CD4-positive, CD25-positive, alpha-beta regulatory T cell (primary cell): ENCODE measurements around the gene MEMO1. TPM values are rescaled to one million over a fixed set of nuclear protein-coding genes. Genes with fewer than 3 reads are reported as not detected.
A peak's percentile ranks its signal among the peaks of the same experiment; 100 is the strongest.
"Not testable (repeated sequence)": the region's sequence is repeated elsewhere in the genome, so short reads cannot be mapped to it uniquely, and the experiment has no call there.

Experiments used
- ATAC-seq, 2 donors: fragments of 150-1000 bp; cut with Tn5 transposase; one replicate each; pipeline ENCODE4 v1.10.0; 2021; ENCODE audit warnings: low read depth in 2 of 2, moderate number of reproducible peaks in 2 of 2, moderate library complexity in 1 of 2
- DNase-seq, 3 donors: peaks; one replicate each; pipeline versions ENCODE4 v3.0.0 to v3.0.0-alpha.2; 2012 to 2022; ENCODE audit warnings: mixed read lengths in 1 of 3
- H3K27ac ChIP-seq: one replicate; pipeline ENCODE4 v1.7.0; 2013; ENCODE audit warnings: mild to moderate bottlenecking, low read length; ENCODE audit not compliant: insufficient read depth, poor library complexity, severe bottlenecking
- H3K27me3 ChIP-seq: one replicate; pipeline ENCODE4 v1.7.0; 2013; ENCODE audit warnings: low read length; ENCODE audit not compliant: control insufficient read depth, insufficient read depth
- H3K36me3 ChIP-seq: one replicate; pipeline ENCODE4 v1.7.0; 2013; ENCODE audit warnings: mild to moderate bottlenecking, low read length, moderate library complexity; ENCODE audit not compliant: control insufficient read depth, insufficient read depth
- H3K4me1 ChIP-seq: 2 replicates; pipeline ENCODE4 v1.7.0; 2013; ENCODE audit warnings: mild to moderate bottlenecking, low read length; ENCODE audit not compliant: insufficient read depth, control insufficient read depth, poor library complexity, severe bottlenecking
- H3K4me3 ChIP-seq: one replicate; pipeline ENCODE4 v1.7.0; 2013; ENCODE audit warnings: low read depth, mild to moderate bottlenecking, low read length, moderate library complexity
- H3K9me3 ChIP-seq, 2 experiments: 1 replicate in 1 of 2; 2 replicates in 1 of 2; pipeline ENCODE4 v1.7.0; 2013; ENCODE audit warnings: low read length in 2 of 2, mild to moderate bottlenecking in 1 of 2, moderate library complexity in 1 of 2; ENCODE audit not compliant: control insufficient read depth in 2 of 2
- H3K27ac Mint-ChIP-seq, 3 donors: one replicate each; pipeline ENCODE4 v1.8.0; 2020 to 2022; ENCODE audit warnings: mild to moderate bottlenecking in 3 of 3, mixed read lengths in 3 of 3, moderate library complexity in 2 of 3
- H3K27me3 Mint-ChIP-seq: one replicate; pipeline ENCODE4 v1.8.0; 2022; ENCODE audit warnings: mild to moderate bottlenecking, mixed read lengths
- H3K36me3 Mint-ChIP-seq: one replicate; pipeline ENCODE4 v1.8.0; 2020; ENCODE audit warnings: mixed read lengths
- H3K4me1 Mint-ChIP-seq, 4 donors: one replicate each; pipeline ENCODE4 v1.8.0; 2020 to 2022; ENCODE audit warnings: mixed read lengths in 4 of 4, mild to moderate bottlenecking in 1 of 4
- H3K4me3 Mint-ChIP-seq, 4 donors: one replicate each; pipeline ENCODE4 v1.8.0; 2020 to 2022; ENCODE audit warnings: mild to moderate bottlenecking in 4 of 4, mixed read lengths in 4 of 4, moderate library complexity in 3 of 4
- H3K9me3 Mint-ChIP-seq, 7 donors: one replicate each; pipeline ENCODE4 v1.8.0; 2020 to 2022; ENCODE audit warnings: mixed read lengths in 7 of 7, mild to moderate bottlenecking in 3 of 7, moderate library complexity in 2 of 7
- polyA plus RNA-seq, 4 donors: library from polyadenylated mRNA; unstranded; fragments of 300-500 nt; fragmentation: Illumina TruSeq; gene quantifications; one replicate each; pipeline ENCODE4 v1.2.3, GENCODE V29; 2021
- total RNA-seq: library from RNA; stranded (reverse); gene quantifications from one replicate; pipeline ENCODE4 v1.2.3, GENCODE V29; 2022

MEMO1 gene
- total RNA-seq (54.2 TPM), polyA plus RNA-seq (10 to 100 TPM; 26.2 to 44.8 (median 37.9) TPM)

- ATAC-seq: peak; percentile 72 to 75
- peak within 1 kb of the TSS; percentile 86 for H3K4me3 ChIP-seq
Measured at GRCh38 chr2:32010670-32011484, at the start of gene MEMO1. Gene MEMO1 (minus strand): TSS chr2:32011008. CDS start chr2:32010247, 761 bp downstream.

DNA sequence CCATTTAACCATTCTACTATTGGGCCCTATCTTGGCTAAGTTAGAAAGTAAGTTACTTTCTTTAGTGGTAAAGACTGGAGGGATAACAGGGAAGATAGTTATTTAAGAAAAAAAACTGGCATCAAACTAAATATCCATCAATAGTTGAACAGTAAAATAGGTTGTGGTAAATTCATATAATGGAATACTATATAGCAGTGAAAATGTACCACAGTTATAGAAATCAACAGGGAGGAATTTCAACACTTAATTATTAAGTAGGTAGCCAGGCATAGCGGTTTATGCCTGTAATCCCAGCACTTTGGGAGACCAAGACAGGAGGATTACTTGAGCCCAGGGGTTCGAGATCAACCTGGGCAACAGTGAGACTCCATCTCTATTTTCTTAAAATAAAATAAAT is 49.5 kb upstream of the MEMO1 start:
- no peaks in the 10 kb centered on the region for H3K36me3 Mint-ChIP-seq
- Histone ChIP-seq H3K9me3 (no peaks in the 10 kb centered on the region), H3K36me3 (no peaks in the 10 kb centered on the region), H3K27me3 (no peaks in the 10 kb centered on the region), H3K4me1 (peaks cover 18% of the 10 kb centered on the region), H3K27ac (no peak overlapping the region), H3K4me3 (no peak overlapping the region)
- ATAC-seq (no peak), DNase-seq (no peak)
- H3K27me3 Mint-ChIP-seq: peaks cover 4% of the 10 kb centered on the region
- H3K9me3 Mint-ChIP-seq: peaks cover 0 to 1% (median 0%) of the 10 kb centered on the region in 7 donors
- peaks cover 0 to 26% (median 10%) of the 10 kb centered on the region in 4 donors for H3K4me1 Mint-ChIP-seq
- no peak overlapping the region for H3K27ac Mint-ChIP-seq
- no peak overlapping the region for H3K4me3 Mint-ChIP-seq

More at GRCh38 chr2:32010670-32011484, at the start of gene MEMO1:
- H3K4me3 Mint-ChIP-seq: peak within 1 kb of the TSS; percentile 92 to 99 (median 94)
- Histone ChIP-seq H3K4me1 (peaks cover 38% of the 10 kb centered on the region), H3K9me3 (no peaks in the 10 kb centered on the region), H3K27ac (peak within 1 kb of the TSS; percentile 80), H3K27me3 (no peaks in the 10 kb centered on the region), H3K36me3 (no peaks in the 10 kb centered on the region)
- H3K27ac Mint-ChIP-seq: peak within 1 kb of the TSS; percentile 86 to 96 (median 95)
- DNase-seq: peak; percentile 77 to 96 (median 91)
- H3K27me3 Mint-ChIP-seq: no peaks in the 10 kb centered on the region
- no peaks in the 10 kb centered on the region for H3K9me3 Mint-ChIP-seq
- peaks cover 6% of the 10 kb centered on the region for H3K36me3 Mint-ChIP-seq
- H3K4me1 Mint-ChIP-seq: peaks cover 24 to 53% (median 38%) of the 10 kb centered on the region in 4 donors

DNA sequence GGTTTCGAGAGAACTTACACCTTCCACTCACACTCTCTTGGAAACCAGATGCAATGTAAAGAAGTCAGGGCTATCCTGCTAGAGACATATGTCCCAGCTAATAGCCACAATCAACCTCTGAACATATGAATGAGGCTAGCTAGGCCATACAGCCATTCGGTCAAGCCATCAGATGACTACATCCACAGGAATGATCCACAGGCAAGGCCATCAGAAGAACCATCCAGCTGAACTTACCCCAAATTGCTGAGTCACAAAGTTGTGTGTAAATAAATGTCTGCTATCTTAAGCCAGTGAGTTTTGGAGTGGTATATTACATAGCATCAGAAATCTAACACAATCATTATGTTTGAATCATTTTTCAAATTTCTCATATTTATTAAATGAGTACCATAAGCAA is 47.3 kb upstream of the MEMO1 start:
- H3K4me1 Mint-ChIP-seq: peaks cover 0 to 15% (median 8%) of the 10 kb centered on the region in 4 donors
- peak overlapping the region in 1 of 4 donors; percentile 25 for H3K4me3 Mint-ChIP-seq
- DNase-seq: no peak
- H3K4me1 ChIP-seq: peaks cover 6% of the 10 kb centered on the region
- no peaks in the 10 kb centered on the region for H3K9me3 ChIP-seq
- no peaks in the 10 kb centered on the region for H3K36me3 Mint-ChIP-seq
- peaks cover 4% of the 10 kb centered on the region for H3K27me3 Mint-ChIP-seq
- H3K27me3 ChIP-seq: no peaks in the 10 kb centered on the region
- H3K27ac ChIP-seq: no peak overlapping the region
- H3K9me3 Mint-ChIP-seq: peaks cover 0 to 1% (median 0%) of the 10 kb centered on the region in 7 donors
- ATAC-seq: no peak
- H3K36me3 ChIP-seq: no peaks in the 10 kb centered on the region
- H3K4me3 ChIP-seq: no peak overlapping the region
- no peak overlapping the region for H3K27ac Mint-ChIP-seq

DNA sequence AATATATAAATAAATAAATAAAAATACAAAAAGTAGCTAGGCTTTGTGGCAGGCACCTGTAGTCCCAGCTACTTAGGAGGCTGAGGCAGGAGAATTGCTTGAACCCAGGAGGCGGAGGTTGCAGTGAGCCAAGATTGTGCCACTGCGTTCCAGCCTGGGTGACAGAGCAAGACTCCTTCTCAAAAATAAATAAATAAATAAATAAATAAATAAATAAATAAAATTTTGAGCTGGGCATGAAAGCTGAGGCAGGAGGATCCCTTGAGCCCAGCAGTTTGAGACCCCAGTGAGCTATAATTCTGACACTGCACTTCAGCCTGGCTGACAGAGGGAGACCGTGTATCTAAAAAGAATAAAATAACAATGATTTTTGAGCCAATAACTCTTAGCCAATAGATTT is 43.8 kb upstream of the MEMO1 start:
- not testable (repeated sequence) for H3K36me3 Mint-ChIP-seq, ATAC-seq, H3K4me3 ChIP-seq, H3K27me3 ChIP-seq, H3K36me3 ChIP-seq, H3K27ac Mint-ChIP-seq, H3K9me3 Mint-ChIP-seq, DNase-seq, H3K9me3 ChIP-seq, H3K27ac ChIP-seq, H3K27me3 Mint-ChIP-seq, H3K4me1 Mint-ChIP-seq, H3K4me1 ChIP-seq, H3K4me3 Mint-ChIP-seq

DNA sequence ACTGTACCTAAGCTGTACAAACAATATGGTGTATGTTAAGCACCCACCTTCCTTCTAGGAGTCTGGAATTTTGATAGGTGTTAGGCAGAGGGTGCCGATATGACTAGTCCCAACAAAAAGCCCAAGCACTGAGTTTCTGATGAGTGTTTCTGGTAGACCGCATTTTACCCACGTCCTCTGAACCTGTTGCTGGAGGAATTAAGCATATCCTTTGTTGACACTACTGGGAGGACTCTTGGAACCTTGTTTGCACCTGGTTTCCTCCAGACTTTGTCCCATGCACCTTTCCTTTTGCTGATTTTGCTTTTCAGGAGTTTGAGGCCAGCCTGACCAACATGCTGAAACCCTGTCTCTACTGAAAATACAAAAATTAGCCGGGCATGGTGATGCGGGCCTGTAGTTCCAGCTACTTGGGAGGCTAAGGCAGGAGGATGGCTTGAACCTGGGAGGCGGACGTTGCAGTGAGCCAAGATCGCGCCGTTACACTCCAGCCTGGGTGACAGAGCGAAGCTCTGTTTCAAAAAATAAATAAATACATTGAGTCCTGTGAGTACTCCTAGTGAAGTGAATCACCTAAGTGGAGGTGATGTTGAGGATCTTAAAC is 41.1 kb upstream of the MEMO1 start:
- ATAC-seq (no peak), DNase-seq (no peak)
- H3K27ac Mint-ChIP-seq: no peak overlapping the region
- H3K36me3 Mint-ChIP-seq: no peaks in the 10 kb centered on the region
- no peaks in the 10 kb centered on the region for H3K4me1 Mint-ChIP-seq
- Histone ChIP-seq H3K36me3 (no peaks in the 10 kb centered on the region), H3K4me1 (no peaks in the 10 kb centered on the region), H3K27me3 (no peaks in the 10 kb centered on the region), H3K27ac (no peak overlapping the region), H3K9me3 (no peaks in the 10 kb centered on the region), H3K4me3 (no peak overlapping the region)
- no peaks in the 10 kb centered on the region for H3K27me3 Mint-ChIP-seq
- no peaks in the 10 kb centered on the region for H3K9me3 Mint-ChIP-seq
- no peak overlapping the region for H3K4me3 Mint-ChIP-seq

DNA sequence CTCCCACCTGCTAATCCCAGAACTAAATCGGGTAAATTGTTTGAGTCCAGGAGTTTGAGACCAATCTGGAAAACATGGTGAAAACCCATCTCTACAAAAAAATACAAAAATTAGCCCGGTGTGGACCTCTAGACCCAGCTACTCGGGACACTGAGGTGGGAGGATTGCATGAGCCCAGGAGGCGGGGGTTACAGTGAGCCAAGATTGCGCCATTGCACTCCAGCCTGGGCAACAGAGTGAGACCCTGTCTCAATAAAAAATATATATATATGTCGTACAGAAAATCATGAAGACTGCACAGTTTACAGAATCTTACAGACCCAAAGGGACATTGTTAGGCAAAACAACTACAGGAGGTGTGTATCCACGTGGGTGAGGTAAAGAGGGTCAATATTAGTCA is 32.8 kb upstream of the MEMO1 start:
- ATAC-seq: no peak
- Mint-ChIP-seq H3K4me1 (peaks cover 0 to 17% (median 4%) of the 10 kb centered on the region in 4 donors), H3K27ac (no peak overlapping the region), H3K9me3 (no peaks in the 10 kb centered on the region), H3K36me3 (no peaks in the 10 kb centered on the region), H3K27me3 (peaks cover 4% of the 10 kb centered on the region), H3K4me3 (no peak overlapping the region)
- Histone ChIP-seq H3K9me3 (no peaks in the 10 kb centered on the region), H3K27ac (no peak overlapping the region), H3K27me3 (no peaks in the 10 kb centered on the region), H3K4me1 (peaks cover 14% of the 10 kb centered on the region), H3K36me3 (no peaks in the 10 kb centered on the region), H3K4me3 (no peak overlapping the region)
- DNase-seq: no peak

DNA sequence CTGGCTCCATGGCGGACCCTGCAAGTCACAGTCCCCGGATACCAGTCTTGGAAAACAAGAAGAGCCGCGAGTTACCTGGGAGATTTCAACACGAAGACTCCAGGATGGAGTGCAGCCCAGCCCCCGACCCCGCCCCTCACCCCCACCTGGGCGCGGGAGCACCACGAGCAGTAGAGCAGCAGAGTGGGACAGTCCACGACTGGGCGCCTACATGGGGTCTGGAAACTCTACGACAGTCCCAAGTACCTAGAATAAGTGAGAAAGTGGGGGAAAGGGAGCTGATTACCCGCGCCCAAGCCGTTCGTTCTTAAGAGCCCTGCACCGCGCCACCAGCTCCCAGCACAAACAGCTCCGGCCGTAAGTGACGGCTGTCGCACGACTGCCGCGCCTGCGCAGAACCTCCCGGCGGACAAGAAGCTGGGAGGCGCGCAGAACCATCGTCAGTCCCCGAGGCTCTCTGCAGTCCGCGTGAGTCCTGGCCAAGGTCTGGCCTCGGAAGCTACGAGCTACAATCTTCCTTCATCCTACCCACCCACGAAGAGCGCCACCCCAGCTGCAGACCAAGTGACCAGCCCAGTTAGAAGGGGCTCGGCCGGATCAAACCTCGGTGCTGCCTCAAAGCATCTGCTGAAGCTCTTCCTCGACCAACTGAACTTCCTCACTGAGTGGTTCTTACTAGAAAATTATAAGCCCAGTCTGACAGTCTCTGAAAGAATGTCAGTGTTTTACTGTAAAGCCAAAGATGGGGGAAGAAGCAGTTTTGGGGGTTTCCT is 28.8 kb upstream of the MEMO1 start, which contains the start of gene DPY30:
Gene DPY30 (minus strand): TSS at position 359 of the 773 bp plus-strand sequence. CDS start 349 bp downstream, at position 10.
- DNase-seq (peak; percentile 84 to 95 (median 91)), ATAC-seq (peak; percentile 91 to 94)
- H3K36me3 Mint-ChIP-seq: no peaks in the 10 kb centered on the region
- H3K27ac ChIP-seq: peak within 1 kb of the TSS; percentile 74
- no peaks in the 10 kb centered on the region for H3K9me3 Mint-ChIP-seq
- H3K27me3 ChIP-seq: no peaks in the 10 kb centered on the region
- H3K27me3 Mint-ChIP-seq: peaks cover 4% of the 10 kb centered on the region
- peaks cover 17% of the 10 kb centered on the region for H3K4me1 ChIP-seq
- peak within 1 kb of the TSS; percentile 97 to 99 (median 97) for H3K27ac Mint-ChIP-seq
- peak within 1 kb of the TSS; percentile 85 for H3K4me3 ChIP-seq
- H3K4me1 Mint-ChIP-seq: peaks cover 0 to 33% (median 8%) of the 10 kb centered on the region in 4 donors
- no peaks in the 10 kb centered on the region for H3K36me3 ChIP-seq
- no peaks in the 10 kb centered on the region for H3K9me3 ChIP-seq
- peak within 1 kb of the TSS; percentile 87 to 93 (median 92) for H3K4me3 Mint-ChIP-seq
